HepG2 (cell line): Measurements from ENCODE around the gene SH2D3A. TPM values are rescaled to one million over a fixed set of nuclear protein-coding genes. Genes with fewer than 3 reads are reported as not detected.

ENCODE experiments used
- AGO1 ChIP-seq: fragments of 200-400 bp; formaldehyde crosslinking; IDR thresholded peaks from 2 replicates; pipeline ENCODE4 v1.6.1; 2017; ENCODE audit warnings: mild to moderate bottlenecking, low read depth, low read length, moderate library complexity; ENCODE audit not compliant: poor library complexity, severe bottlenecking
- ATAD3A ChIP-seq: sonication (generic); formaldehyde crosslinking; IDR thresholded peaks from 2 replicates; pipeline ENCODE4 v1.4.0; 2020; ENCODE audit warnings: missing genetic modification reagents
- DNMT1 ChIP-seq: sonication (generic); formaldehyde crosslinking; IDR thresholded peaks from 2 replicates; pipeline ENCODE4 v1.5.1; 2020; ENCODE audit warnings: mild to moderate bottlenecking, missing genetic modification reagents
- MED13 ChIP-seq: sonication (generic); formaldehyde crosslinking; IDR thresholded peaks from 2 replicates; pipeline ENCODE4 v1.5.0; 2020; ENCODE audit warnings: missing genetic modification reagents
- PTBP1 ChIP-seq: fragments of 200-400 bp; formaldehyde crosslinking; IDR thresholded peaks from 2 replicates; pipeline ENCODE4 v1.6.1; 2018; ENCODE audit warnings: low read length, low read depth; ENCODE audit not compliant: poor library complexity, severe bottlenecking
- RXRB ChIP-seq: IDR thresholded peaks from 2 replicates; pipeline ENCODE4 v1.6.1; 2016; ENCODE audit warnings: borderline replicate concordance, missing genetic modification reagents, missing compliant biosample characterization
- THAP11 ChIP-seq: IDR thresholded peaks from 2 replicates; pipeline ENCODE4 v1.6.1; 2016; ENCODE audit warnings: missing biosample characterization, missing genetic modification reagents
- ZFP82 ChIP-seq: sonication (generic); formaldehyde crosslinking; IDR thresholded peaks from 2 replicates; pipeline ENCODE4 v1.5.1; 2020; ENCODE audit warnings: mild to moderate bottlenecking, missing genetic modification reagents, borderline replicate concordance
- ZNF17 ChIP-seq: sonication (generic); formaldehyde crosslinking; IDR thresholded peaks from 2 replicates; pipeline ENCODE4 v1.5.0; 2020; ENCODE audit warnings: mild to moderate bottlenecking, missing genetic modification reagents
- ZNF33A ChIP-seq: sonication (generic); formaldehyde crosslinking; IDR thresholded peaks from 2 replicates; pipeline ENCODE4 v1.5.1; 2020; ENCODE audit warnings: missing genetic modification reagents, mild to moderate bottlenecking, moderate library complexity, borderline replicate concordance
- ZNF501 ChIP-seq: sonication (generic); formaldehyde crosslinking; IDR thresholded peaks from 2 replicates; pipeline ENCODE4 v1.5.1; 2020; ENCODE audit warnings: mild to moderate bottlenecking, moderate library complexity, missing genetic modification reagents
- ZNF543 ChIP-seq: sonication (generic); formaldehyde crosslinking; IDR thresholded peaks from 2 replicates; pipeline ENCODE4 v1.4.0; 2020; ENCODE audit warnings: mild to moderate bottlenecking, missing genetic modification reagents
- ZNF790 ChIP-seq: sonication (generic); formaldehyde crosslinking; IDR thresholded peaks from 2 replicates; pipeline ENCODE4 v1.8.0; 2022; ENCODE audit warnings: missing genetic modification reagents, mild to moderate bottlenecking, borderline replicate concordance
- polyA plus RNA-seq, 8 experiments: library from polyadenylated mRNA; depleted of rRNA in 3 of 8; stranded (reverse) in 7 of 8; unstranded in 1 of 8; fragments of >200 nt; fragmentation: Illumina TruSeq in 4 of 8; extraction: Trizol in 4 of 8; gene quantifications; 2 replicates each; pipeline versions ENCODE4 v1.2.1 to v1.2.3, GENCODE V29; 2011 to 2016; ENCODE audit warnings: low read depth in 4 of 8, missing spikeins in 1 of 8, mixed read lengths in 1 of 8; ENCODE audit not compliant: insufficient read depth in 1 of 8
- total RNA-seq, 5 experiments: library from RNA; depleted of rRNA; stranded (reverse); fragments of >200 nt; fragmentation: Illumina TruSeq; extraction: Trizol; gene quantifications; 2 replicates each; pipeline ENCODE4 v1.2.3, GENCODE V29; 2016; ENCODE audit warnings: low read depth in 1 of 5
- TF ChIP-seq, protein P1 (sequence below): IDR thresholded peaks from 2 replicates; pipeline ENCODE4 v1.6.1; 2016; ENCODE audit warnings: missing compliant biosample characterization, missing genetic modification reagents, borderline replicate concordance
- TF ChIP-seq, protein P2 (sequence below): sonication (generic); formaldehyde crosslinking; IDR thresholded peaks from 2 replicates; pipeline ENCODE4 v1.4.0; 2020; ENCODE audit warnings: missing genetic modification reagents, low read depth, mild to moderate bottlenecking, borderline replicate concordance
- TF ChIP-seq, protein P3 (sequence below): sonication (generic); formaldehyde crosslinking; IDR thresholded peaks from 2 replicates; pipeline ENCODE4 v1.5.0; 2020; ENCODE audit warnings: missing genetic modification reagents
- TF ChIP-seq, protein P4 (sequence below): sonication (generic); formaldehyde crosslinking; IDR thresholded peaks from 2 replicates; pipeline ENCODE4 v1.4.0; 2020; ENCODE audit warnings: missing genetic modification reagents
- TF ChIP-seq, protein P5 (sequence below): sonication (generic); formaldehyde crosslinking; IDR thresholded peaks from 2 replicates; pipeline ENCODE4 v1.4.0; 2020; ENCODE audit warnings: missing genetic modification reagents
- TF ChIP-seq, protein P6 (sequence below): sonication (generic); formaldehyde crosslinking; IDR thresholded peaks from 2 replicates; pipeline ENCODE4 v1.5.1; 2020; ENCODE audit warnings: mild to moderate bottlenecking, moderate library complexity, missing genetic modification reagents

Gene SH2D3A
- total and polyA plus RNA-seq, 2 of the 13 experiments (the other 11 are each of a cell fraction or from before 2014, with no cell fraction given), result 1.0 to 2.2 TPM

DNA sequence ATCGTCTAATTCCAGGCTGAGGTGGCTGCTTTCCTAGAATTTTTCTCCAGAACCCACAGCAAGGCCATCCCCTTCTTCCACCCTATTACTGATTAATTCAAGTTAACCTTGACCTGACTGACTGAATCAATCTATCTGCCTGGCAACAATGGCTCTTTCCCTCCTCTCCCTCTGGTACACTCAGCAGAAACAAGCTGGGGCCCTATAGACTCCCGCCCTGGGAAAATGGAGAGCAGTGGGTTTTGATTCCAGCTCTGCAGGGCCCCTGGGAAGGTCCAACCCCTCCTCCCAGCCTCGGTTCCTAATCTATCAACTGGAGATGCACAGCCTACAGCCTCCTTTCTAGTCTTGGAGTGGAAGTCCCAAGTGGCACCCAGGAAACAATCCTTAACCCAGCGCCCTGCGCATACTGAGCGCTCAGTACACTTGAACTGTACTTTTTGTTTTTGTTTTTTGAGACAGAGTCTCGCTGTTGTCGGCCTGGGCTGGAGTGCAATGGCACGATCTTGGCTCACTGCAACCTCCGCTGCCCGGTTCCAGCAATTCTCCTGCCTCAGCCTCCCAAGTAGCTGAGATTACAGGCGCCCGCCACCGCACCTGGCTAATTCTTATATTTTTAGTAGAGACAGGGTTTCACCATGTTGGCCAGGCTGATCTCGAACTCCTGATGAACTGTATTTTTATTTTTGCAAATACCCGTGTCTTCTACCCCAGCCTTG, 41.6 kb downstream of the SH2D3A start (continued):
- TF ChIP-seq THAP11 (CRISPR knock-in tag) (0 out of 2 replicates have a peak, but pooled peaks have one; percentile 45), MED13 (CRISPR knock-in tag) (no peak), RXRB (peak; percentile 88), DNMT1 (CRISPR knock-in tag) (no peak), ZNF33A (CRISPR knock-in tag) (no peak), AGO1 (no peak), ZNF17 (no peak), ZNF543 (CRISPR knock-in tag) (no peak), ZFP82 (CRISPR knock-in tag) (no peak), ATAD3A (CRISPR knock-in tag) (no peak), ZNF790 (CRISPR knock-in tag) (no peak), ZNF501 (CRISPR knock-in tag) (0 out of 2 replicates have a peak, but pooled peaks have one; percentile 33), PTBP1 (no peak)
- TF ChIP-seq, protein P1, sequence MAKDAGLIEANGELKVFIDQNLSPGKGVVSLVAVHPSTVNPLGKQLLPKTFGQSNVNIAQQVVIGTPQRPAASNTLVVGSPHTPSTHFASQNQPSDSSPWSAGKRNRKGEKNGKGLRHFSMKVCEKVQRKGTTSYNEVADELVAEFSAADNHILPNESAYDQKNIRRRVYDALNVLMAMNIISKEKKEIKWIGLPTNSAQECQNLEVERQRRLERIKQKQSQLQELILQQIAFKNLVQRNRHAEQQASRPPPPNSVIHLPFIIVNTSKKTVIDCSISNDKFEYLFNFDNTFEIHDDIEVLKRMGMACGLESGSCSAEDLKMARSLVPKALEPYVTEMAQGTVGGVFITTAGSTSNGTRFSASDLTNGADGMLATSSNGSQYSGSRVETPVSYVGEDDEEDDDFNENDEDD, result no peak
- TF ChIP-seq, protein P2, sequence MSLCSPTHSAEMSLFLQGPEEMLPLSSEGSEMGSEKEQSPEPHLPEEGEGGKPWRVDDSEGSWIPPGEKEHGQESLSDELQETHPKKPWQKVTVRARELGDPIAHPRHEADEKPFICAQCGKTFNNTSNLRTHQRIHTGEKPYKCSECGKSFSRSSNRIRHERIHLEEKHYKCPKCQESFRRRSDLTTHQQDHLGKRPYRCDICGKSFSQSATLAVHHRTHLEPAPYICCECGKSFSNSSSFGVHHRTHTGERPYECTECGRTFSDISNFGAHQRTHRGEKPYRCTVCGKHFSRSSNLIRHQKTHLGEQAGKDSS (CRISPR knock-in tag), result no peak
- TF ChIP-seq, protein P3, sequence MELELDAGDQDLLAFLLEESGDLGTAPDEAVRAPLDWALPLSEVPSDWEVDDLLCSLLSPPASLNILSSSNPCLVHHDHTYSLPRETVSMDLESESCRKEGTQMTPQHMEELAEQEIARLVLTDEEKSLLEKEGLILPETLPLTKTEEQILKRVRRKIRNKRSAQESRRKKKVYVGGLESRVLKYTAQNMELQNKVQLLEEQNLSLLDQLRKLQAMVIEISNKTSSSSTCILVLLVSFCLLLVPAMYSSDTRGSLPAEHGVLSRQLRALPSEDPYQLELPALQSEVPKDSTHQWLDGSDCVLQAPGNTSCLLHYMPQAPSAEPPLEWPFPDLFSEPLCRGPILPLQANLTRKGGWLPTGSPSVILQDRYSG (CRISPR knock-in tag), result no peak
- TF ChIP-seq, protein P4, sequence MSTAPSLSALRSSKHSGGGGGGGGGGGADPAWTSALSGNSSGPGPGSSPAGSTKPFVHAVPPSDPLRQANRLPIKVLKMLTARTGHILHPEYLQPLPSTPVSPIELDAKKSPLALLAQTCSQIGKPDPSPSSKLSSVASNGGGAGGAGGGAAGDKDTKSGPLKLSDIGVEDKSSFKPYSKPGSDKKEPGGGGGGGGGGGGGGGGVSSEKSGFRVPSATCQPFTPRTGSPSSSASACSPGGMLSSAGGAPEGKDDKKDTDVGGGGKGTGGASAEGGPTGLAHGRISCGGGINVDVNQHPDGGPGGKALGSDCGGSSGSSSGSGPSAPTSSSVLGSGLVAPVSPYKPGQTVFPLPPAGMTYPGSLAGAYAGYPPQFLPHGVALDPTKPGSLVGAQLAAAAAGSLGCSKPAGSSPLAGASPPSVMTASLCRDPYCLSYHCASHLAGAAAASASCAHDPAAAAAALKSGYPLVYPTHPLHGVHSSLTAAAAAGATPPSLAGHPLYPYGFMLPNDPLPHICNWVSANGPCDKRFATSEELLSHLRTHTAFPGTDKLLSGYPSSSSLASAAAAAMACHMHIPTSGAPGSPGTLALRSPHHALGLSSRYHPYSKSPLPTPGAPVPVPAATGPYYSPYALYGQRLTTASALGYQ (CRISPR knock-in tag), result no peak
- TF ChIP-seq, protein P5, sequence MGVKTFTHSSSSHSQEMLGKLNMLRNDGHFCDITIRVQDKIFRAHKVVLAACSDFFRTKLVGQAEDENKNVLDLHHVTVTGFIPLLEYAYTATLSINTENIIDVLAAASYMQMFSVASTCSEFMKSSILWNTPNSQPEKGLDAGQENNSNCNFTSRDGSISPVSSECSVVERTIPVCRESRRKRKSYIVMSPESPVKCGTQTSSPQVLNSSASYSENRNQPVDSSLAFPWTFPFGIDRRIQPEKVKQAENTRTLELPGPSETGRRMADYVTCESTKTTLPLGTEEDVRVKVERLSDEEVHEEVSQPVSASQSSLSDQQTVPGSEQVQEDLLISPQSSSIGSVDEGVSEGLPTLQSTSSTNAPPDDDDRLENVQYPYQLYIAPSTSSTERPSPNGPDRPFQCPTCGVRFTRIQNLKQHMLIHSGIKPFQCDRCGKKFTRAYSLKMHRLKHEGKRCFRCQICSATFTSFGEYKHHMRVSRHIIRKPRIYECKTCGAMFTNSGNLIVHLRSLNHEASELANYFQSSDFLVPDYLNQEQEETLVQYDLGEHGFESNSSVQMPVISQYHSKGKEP, result no peak
- TF ChIP-seq, protein P6, sequence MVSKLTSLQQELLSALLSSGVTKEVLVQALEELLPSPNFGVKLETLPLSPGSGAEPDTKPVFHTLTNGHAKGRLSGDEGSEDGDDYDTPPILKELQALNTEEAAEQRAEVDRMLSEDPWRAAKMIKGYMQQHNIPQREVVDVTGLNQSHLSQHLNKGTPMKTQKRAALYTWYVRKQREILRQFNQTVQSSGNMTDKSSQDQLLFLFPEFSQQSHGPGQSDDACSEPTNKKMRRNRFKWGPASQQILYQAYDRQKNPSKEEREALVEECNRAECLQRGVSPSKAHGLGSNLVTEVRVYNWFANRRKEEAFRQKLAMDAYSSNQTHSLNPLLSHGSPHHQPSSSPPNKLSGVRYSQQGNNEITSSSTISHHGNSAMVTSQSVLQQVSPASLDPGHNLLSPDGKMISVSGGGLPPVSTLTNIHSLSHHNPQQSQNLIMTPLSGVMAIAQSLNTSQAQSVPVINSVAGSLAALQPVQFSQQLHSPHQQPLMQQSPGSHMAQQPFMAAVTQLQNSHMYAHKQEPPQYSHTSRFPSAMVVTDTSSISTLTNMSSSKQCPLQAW (CRISPR knock-in tag), result peak; percentile 92
